Right lobe of liver (tissue), 6 donors: ENCODE measurements around the gene TICAM1. TPM values are rescaled to one million over a fixed set of nuclear protein-coding genes. Genes with fewer than 3 reads are reported as not detected.
"Not testable (repeated sequence)": the region's sequence is repeated elsewhere in the genome, so short reads cannot be mapped to it uniquely, and the experiment has no call there.

Experiments used
- ATAC-seq, 4 donors: fragments of 200-7000 bp; cut with Tn5 transposase; one replicate each; pipeline ENCODE4 v1.9.1; 2020; ENCODE audit warnings: mild to moderate bottlenecking in 4 of 4, moderate library complexity in 4 of 4
- DNase-seq, 3 donors: peaks; one replicate each; pipeline ENCODE4 v3.0.0-alpha.2; 2020
- H3K27ac ChIP-seq, 3 donors: fragments of 200-600 bp; one replicate each; pipeline ENCODE4 v1.8.0; 2022
- H3K27me3 ChIP-seq, 2 donors: fragments of 200-600 bp; one replicate each; pipeline ENCODE4 v1.8.0; 2022
- H3K36me3 ChIP-seq, 4 donors: fragments of 200-600 bp; sonication (generic) in 1 of 4; one replicate each; pipeline versions ENCODE4 v1.5.1 to v1.8.0; 2017 to 2022; ENCODE audit warnings: control low read depth in 1 of 4
- H3K4me1 ChIP-seq, 4 donors: fragments of 200-600 bp; sonication (generic) in 1 of 4; one replicate each; pipeline versions ENCODE4 v1.5.1 to v1.8.0; 2017 to 2022; ENCODE audit warnings: control low read depth in 1 of 4
- H3K4me3 ChIP-seq, 3 donors: fragments of 200-600 bp; one replicate each; pipeline ENCODE4 v1.8.0; 2022
- H3K9me3 ChIP-seq, 4 donors: fragments of 200-600 bp; sonication (generic) in 1 of 4; one replicate each; pipeline versions ENCODE4 v1.5.1 to v1.8.0; 2017 to 2022; ENCODE audit warnings: control low read depth in 1 of 4
- CTCF ChIP-seq, 4 donors: fragments of 200-600 bp in 3 of 4; fragments of 450-650 bp in 1 of 4; IDR thresholded peaks; one replicate each; pipeline versions ENCODE4 v1.5.1 to v1.8.0; 2016 to 2022; ENCODE audit warnings: antibody characterized with exemption in 4 of 4, mild to moderate bottlenecking in 2 of 4
- POLR2A ChIP-seq: fragments of 450-650 bp; IDR thresholded peaks from one replicate; pipeline ENCODE4 v1.6.1; 2017; ENCODE audit warnings: antibody characterized with exemption, mild to moderate bottlenecking
- WGBS: methylation state at CpG from one replicate; pipeline ENCODE4 v1.1.6; 2018; ENCODE audit warnings: low coverage, low lambda C conversion rate; ENCODE audit not compliant: insufficient coverage; ENCODE audit errors: missing lambda C conversion rate; 5-methylcytosine and 5-hydroxymethylcytosine counted together
- intact Hi-C, 2 donors: fragments of 100-400 bp; cut with DNase I; formaldehyde crosslinking; loops; one replicate each; pipeline versions ENCODE4 v1.11.2 to v1.14.1; 2022
- total RNA-seq, 6 experiments: library from RNA; depleted of rRNA in 2 of 6; stranded (reverse); fragments of >200 nt in 2 of 6; fragmentation: NEBNext Ultra II Directional in 3 of 6; extraction: Animal tissue kit (Norgen Biotek cat#: 25700) in 3 of 6; gene quantifications; one replicate each; pipeline versions ENCODE4 v1.1.0 to v1.2.4, GENCODE V29; 2016 to 2023
- donor health status: DM: no; HTN: yes; CAD: no.
- donor health status: DM: no; HTN: no; CAD: no.
- donor health status: DM: no; HTN: no; CAD: no.
- donor health status: DM: no; HTN: yes; CAD: no.
- donor health status: DM: no; HTN: yes; CAD: no.

TICAM1 gene
- total RNA-seq, 6 experiments from 2014 or later = 6.9 to 14.6 (median 9.4) TPM

GRCh38 chr19:4806384-4806783 lies 25.1 kb downstream of the TICAM1 start:
- intact Hi-C loops = loop anchor here in 1 of 2 donors (5.0 kb wide), 2 partner anchors 46 to 106 kb away; no protein-coding TSS in a partner anchor
- no peaks in the 10 kb centered on the region for H3K36me3 ChIP-seq
- H3K4me3 ChIP-seq = no peak overlapping the region
- H3K27ac ChIP-seq = no peak overlapping the region
- no peaks in the 10 kb centered on the region for H3K4me1 ChIP-seq
- ATAC-seq = no peak
- 73% methylated on average over 3 of the region's 6 CpGs for WGBS
- H3K27me3 ChIP-seq = no peaks in the 10 kb centered on the region
- DNase-seq = no peak
- TF ChIP-seq CTCF (IDR thresholded peaks at IDR 0.05) (no peak), POLR2A (no peak)
- H3K9me3 ChIP-seq = no peaks in the 10 kb centered on the region

GRCh38 chr19:4805140-4805539 lies 26.4 kb downstream of the TICAM1 start:
- DNase-seq, ATAC-seq, H3K9me3 ChIP-seq, H3K27me3 ChIP-seq, H3K4me1 ChIP-seq, H3K4me3 ChIP-seq, H3K27ac ChIP-seq, H3K36me3 ChIP-seq: not testable (repeated sequence)
- whole genome bisulfite sequencing = 73% methylated on average over 4 of the region's 6 CpGs
- intact Hi-C loops = loop anchor here in 1 of 2 donors (5.0 kb wide), 2 partner anchors 47 to 107 kb away; no protein-coding TSS in a partner anchor

- Histone ChIP-seq H3K4me3 (no peak overlapping the region), H3K4me1 (no peaks in the 10 kb centered on the region), H3K27ac (no peak overlapping the region), H3K36me3 (no peaks in the 10 kb centered on the region), H3K27me3 (no peaks in the 10 kb centered on the region), H3K9me3 (no peaks in the 10 kb centered on the region)
- intact Hi-C loops = no loop called here
- TF ChIP-seq POLR2A (no peak), CTCF (IDR thresholded peaks at IDR 0.05) (peak; percentile 66 to 75 (median 70))
- WGBS = 48% methylated on average over 20 of the region's 33 CpGs
- DNase-seq (peak in 2 of 3 donors; percentile 53 to 54), ATAC-seq (peak; percentile 63 to 79 (median 72))
Observed at GRCh38 chr19:4803736-4804695, 27.5 kb downstream of the TICAM1 start.

- Histone ChIP-seq H3K9me3 (no peaks in the 10 kb centered on the region), H3K27me3 (no peaks in the 10 kb centered on the region), H3K27ac (no peak overlapping the region), H3K4me1 (no peaks in the 10 kb centered on the region), H3K36me3 (no peaks in the 10 kb centered on the region), H3K4me3 (no peak overlapping the region)
- no peak for DNase-seq
- intact Hi-C loops = no loop called here
- 85% methylated on average over 4 of the region's 7 CpGs for WGBS
- no peak for ATAC-seq
- TF ChIP-seq POLR2A (no peak), CTCF (IDR thresholded peaks at IDR 0.05) (no peak)
Observed at GRCh38 chr19:4802711-4803110, 28.8 kb downstream of the TICAM1 start.

GRCh38 chr19:4801085-4801619 lies 30.4 kb downstream of the TICAM1 start:
- H3K4me1 ChIP-seq = no peaks in the 10 kb centered on the region
- ATAC-seq (no peak), DNase-seq (no peak)
- no peak overlapping the region for H3K4me3 ChIP-seq
- intact Hi-C loops = no loop called here
- peaks cover 0 to 4% (median 1%) of the 10 kb centered on the region in 4 donors for H3K36me3 ChIP-seq
- H3K27me3 ChIP-seq = no peaks in the 10 kb centered on the region
- 48% methylated on average over 3 of the region's 3 CpGs for WGBS
- H3K9me3 ChIP-seq = no peaks in the 10 kb centered on the region
- TF ChIP-seq POLR2A = no peak
- TF ChIP-seq CTCF (IDR thresholded peaks at IDR 0.05) = no peak
- H3K27ac ChIP-seq = no peak overlapping the region
